ENCODE data around the gene MPV17L2. TPM values are rescaled to one million over a fixed set of nuclear protein-coding genes. Genes with fewer than 3 reads are reported as not detected.
A peak's percentile ranks its signal among the peaks of the same experiment; 100 is the strongest.

The MPV17L2 gene
- total RNA-seq, 2 donors from 2014 or later = 20.9 to 21.8 TPM

- Histone ChIP-seq H3K9me3 (ENCODE audit: control insufficient read depth, low read length) (no peaks in the 10 kb centered on the region), H3K27me3 (ENCODE audit: control insufficient read depth, insufficient read depth, low read length, poor library complexity, severe bottlenecking) (peaks cover 40% of the 10 kb centered on the region), H3K36me3 (ENCODE audit: control insufficient read depth, insufficient read depth, low read length) (no peaks in the 10 kb centered on the region), H3K4me3 (ENCODE audit: low read length) (no peak overlapping the region), H3K27ac (ENCODE audit: low read depth, low read length) (no peak overlapping the region), H3K4me1 (ENCODE audit: control insufficient read depth, insufficient read depth, low read length) (no peaks in the 10 kb centered on the region), H3K9ac (ENCODE audit: extremely low read depth, low read length, poor library complexity, severe bottlenecking) (no peak overlapping the region)
- no peak overlapping the region for H3K4me3 Mint-ChIP-seq
- 70 to 78% methylated on average over 6 to 18 of the region's 18 CpGs for WGBS, 2 experiments (ENCODE audit: insufficient coverage in 1 of 2, insufficient read length in 1 of 2)
- no peak for TF ChIP-seq CTCF (conservative IDR thresholded peaks at IDR 0.05)
- peaks cover 6% of the 10 kb centered on the region for H3K4me1 Mint-ChIP-seq
- no peak overlapping the region for H3K27ac Mint-ChIP-seq
- DNase-seq = peak; percentile 66
- H3K9me3 Mint-ChIP-seq = no peaks in the 10 kb centered on the region
- H3K27me3 Mint-ChIP-seq (ENCODE audit: insufficient read depth) = peaks cover 48% of the 10 kb centered on the region
- H3K36me3 Mint-ChIP-seq (ENCODE audit: low read depth) = no peaks in the 10 kb centered on the region
Measured at GRCh38 chr19:18230941-18231734, 38.1 kb downstream of the MPV17L2 start.

- Mint-ChIP-seq H3K36me3 (ENCODE audit: low read depth) (no peaks in the 10 kb centered on the region), H3K27ac (no peak overlapping the region), H3K9me3 (no peaks in the 10 kb centered on the region), H3K27me3 (ENCODE audit: insufficient read depth) (peaks cover 50% of the 10 kb centered on the region), H3K4me1 (peaks cover 6% of the 10 kb centered on the region), H3K4me3 (no peak overlapping the region)
- H3K27ac ChIP-seq (ENCODE audit: low read depth, low read length) = no peak overlapping the region
- H3K27me3 ChIP-seq (ENCODE audit: control insufficient read depth, insufficient read depth, low read length, poor library complexity, severe bottlenecking) = peaks cover 34% of the 10 kb centered on the region
- no peaks in the 10 kb centered on the region for H3K9me3 ChIP-seq (ENCODE audit: control insufficient read depth, low read length)
- H3K4me3 ChIP-seq (ENCODE audit: low read length) = no peak overlapping the region
- DNase-seq = peak; percentile 56
- WGBS, 2 experiments (ENCODE audit: insufficient coverage in 1 of 2, insufficient read length in 1 of 2) = 73 to 88% methylated on average over 1 to 2 of the region's 4 CpGs
- no peaks in the 10 kb centered on the region for H3K36me3 ChIP-seq (ENCODE audit: control insufficient read depth, insufficient read depth, low read length)
- H3K4me1 ChIP-seq (ENCODE audit: control insufficient read depth, insufficient read depth, low read length) = no peaks in the 10 kb centered on the region
- no peak overlapping the region for H3K9ac ChIP-seq (ENCODE audit: extremely low read depth, low read length, poor library complexity, severe bottlenecking)
- TF ChIP-seq CTCF (conservative IDR thresholded peaks at IDR 0.05) = no peak
Measured at GRCh38 chr19:18231775-18232174, 38.8 kb downstream of the MPV17L2 start.

DNA sequence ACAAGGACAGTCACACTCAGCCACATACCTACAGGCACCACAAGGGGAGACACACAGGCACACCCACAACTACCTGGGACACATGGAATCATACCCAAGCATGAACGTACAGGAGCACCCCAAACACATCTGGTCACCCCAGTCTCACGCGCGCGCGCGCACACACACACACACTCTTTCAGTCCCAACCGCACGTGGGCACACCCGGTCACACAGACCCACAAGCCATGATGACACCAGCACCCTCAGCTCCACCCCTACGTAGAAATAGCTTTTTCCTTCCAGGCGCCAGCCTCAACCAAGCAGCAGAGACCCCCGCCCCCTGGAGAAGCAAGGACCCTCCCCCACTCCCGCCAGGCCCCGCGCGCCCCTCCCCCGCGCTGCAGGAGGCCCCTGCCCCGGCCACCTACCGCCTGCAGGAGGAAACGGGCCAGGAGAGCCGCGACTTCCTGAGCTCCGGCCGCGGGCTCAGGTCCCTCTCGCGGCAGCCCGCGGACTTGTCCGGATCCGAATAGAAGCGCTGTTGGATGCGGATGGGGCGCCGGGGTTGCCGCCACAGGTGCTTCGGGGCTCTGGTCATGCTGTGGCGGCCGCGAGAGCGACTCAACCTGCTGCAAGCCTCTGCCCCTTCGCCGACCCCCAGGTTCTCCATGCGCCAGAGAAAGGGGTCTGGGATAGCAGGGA lies 39.7 kb downstream of the MPV17L2 start:
- H3K27ac ChIP-seq (ENCODE audit: low read depth, low read length) = no peak overlapping the region
- H3K4me1 Mint-ChIP-seq = peaks cover 6% of the 10 kb centered on the region
- H3K4me3 Mint-ChIP-seq = peak overlapping the region; percentile 57
- H3K27me3 Mint-ChIP-seq (ENCODE audit: insufficient read depth) = peaks cover 43% of the 10 kb centered on the region
- peaks cover 25% of the 10 kb centered on the region for H3K27me3 ChIP-seq (ENCODE audit: control insufficient read depth, insufficient read depth, low read length, poor library complexity, severe bottlenecking)
- no peak overlapping the region for H3K9ac ChIP-seq (ENCODE audit: extremely low read depth, low read length, poor library complexity, severe bottlenecking)
- peak; percentile 73 for TF ChIP-seq CTCF (conservative IDR thresholded peaks at IDR 0.05)
- no peaks in the 10 kb centered on the region for H3K9me3 ChIP-seq (ENCODE audit: control insufficient read depth, low read length)
- no peaks in the 10 kb centered on the region for H3K36me3 Mint-ChIP-seq (ENCODE audit: low read depth)
- H3K36me3 ChIP-seq (ENCODE audit: control insufficient read depth, insufficient read depth, low read length) = no peaks in the 10 kb centered on the region
- WGBS, 2 experiments (ENCODE audit: insufficient coverage in 1 of 2, insufficient read length in 1 of 2) = 1 to 3% methylated on average over 20 to 46 of the region's 46 CpGs
- H3K27ac Mint-ChIP-seq = peak overlapping the region; percentile 86
- no peaks in the 10 kb centered on the region for H3K4me1 ChIP-seq (ENCODE audit: control insufficient read depth, insufficient read depth, low read length)
- no peaks in the 10 kb centered on the region for H3K9me3 Mint-ChIP-seq
- H3K4me3 ChIP-seq (ENCODE audit: low read length) = peak overlapping the region; percentile 77
- peak; percentile 93 for DNase-seq

Data from endodermal cell (in vitro differentiated cells).